DLD1 (cell line): ENCODE results near the gene ADK.
"Not testable (repeated sequence)": the region's sequence is repeated elsewhere in the genome, so short reads cannot be mapped to it uniquely, and the experiment has no call there.

Source experiments
- in situ Hi-C: cut with HindIII; loops from 2 replicates; pipeline ENCODE4 v1.10.0; 2017; ENCODE audit warnings: low sequenced_read_pairs

The ADK gene

GRCh38 chr10:74150990-74151878 lies at the start of gene ADK:
Gene ADK (plus strand): TSS chr10:74151221. CDS start chr10:74151279, 58 bp downstream.
- in situ Hi-C loops: no loop called here

DNA sequence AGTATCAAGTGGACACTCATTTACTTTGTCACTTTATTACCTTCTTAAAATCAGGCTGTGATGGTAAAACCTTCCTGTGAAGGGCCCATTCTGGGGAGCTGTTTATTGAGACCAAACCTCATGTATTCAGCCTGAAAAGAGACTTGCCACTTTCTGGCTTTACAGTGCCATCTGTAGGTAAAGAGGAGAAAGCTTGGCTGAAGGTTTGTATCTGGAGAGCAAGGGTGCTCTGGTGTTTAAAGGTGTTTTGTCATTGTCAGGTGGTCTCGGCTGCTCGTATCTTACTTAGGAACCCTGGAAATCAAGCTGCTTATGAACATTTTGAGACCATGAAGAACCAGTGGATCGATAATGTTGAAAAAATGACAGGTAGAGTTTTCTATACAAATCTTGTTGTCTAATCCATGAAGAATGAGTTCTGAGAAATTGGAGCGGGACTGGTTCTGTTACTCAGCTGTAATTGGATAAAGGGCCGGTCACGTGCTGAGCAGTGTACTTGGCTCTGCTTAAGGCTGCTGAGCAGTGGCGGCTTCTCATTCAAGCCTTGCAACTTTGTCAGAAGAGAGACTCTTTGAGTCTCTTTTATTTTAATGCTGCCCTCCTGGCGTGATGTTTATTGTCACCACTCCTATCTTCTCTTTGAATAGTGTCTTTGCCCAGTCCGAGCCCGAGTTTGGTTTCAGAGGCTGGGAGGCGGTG lies 47.3 kb upstream of the ADK start:
- in situ Hi-C loops: loop anchor here (10.0 to 25.0 kb wide), 2 partner anchors 89 to 216 kb away; no protein-coding TSS in a partner anchor

DNA sequence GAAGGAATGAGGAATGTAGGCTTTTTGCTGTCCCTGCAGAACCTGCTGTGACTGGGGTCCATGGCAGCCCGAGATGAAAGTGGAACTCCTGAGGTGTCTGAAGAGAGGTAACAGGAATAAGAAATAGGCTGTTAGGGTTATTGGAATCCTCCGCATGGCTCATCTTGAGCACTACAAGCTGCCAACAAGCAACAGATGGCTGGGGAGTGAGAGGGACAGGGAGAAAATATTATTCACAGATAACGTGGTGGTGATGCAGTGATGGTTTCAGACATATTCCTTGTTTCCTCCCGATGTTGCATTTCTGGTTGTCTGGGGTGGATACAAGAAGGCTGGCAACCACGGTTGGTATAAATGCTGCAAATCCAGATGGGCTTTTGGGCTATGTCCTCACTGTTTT lies 46.5 kb upstream of the ADK start:
- in situ Hi-C loops: loop anchor here (10.0 to 25.0 kb wide), 2 partner anchors 90 to 217 kb away; no protein-coding TSS in a partner anchor

- in situ Hi-C loops: loop anchor here (10.0 to 25.0 kb wide), 2 partner anchors 90 to 218 kb away; no protein-coding TSS in a partner anchor
Measured at GRCh38 chr10:74104996-74105395, 46.0 kb upstream of the ADK start.

- in situ Hi-C loops: loop anchor here (10.0 to 25.0 kb wide), 2 partner anchors 93 to 220 kb away; no protein-coding TSS in a partner anchor
Measured at GRCh38 chr10:74107391-74107790, 43.6 kb upstream of the ADK start.

GRCh38 chr10:74109452-74109851 lies 41.6 kb upstream of the ADK start:
- in situ Hi-C loops: loop anchor here (10.0 to 25.0 kb wide), 2 partner anchors 95 to 222 kb away; no protein-coding TSS in a partner anchor

DNA sequence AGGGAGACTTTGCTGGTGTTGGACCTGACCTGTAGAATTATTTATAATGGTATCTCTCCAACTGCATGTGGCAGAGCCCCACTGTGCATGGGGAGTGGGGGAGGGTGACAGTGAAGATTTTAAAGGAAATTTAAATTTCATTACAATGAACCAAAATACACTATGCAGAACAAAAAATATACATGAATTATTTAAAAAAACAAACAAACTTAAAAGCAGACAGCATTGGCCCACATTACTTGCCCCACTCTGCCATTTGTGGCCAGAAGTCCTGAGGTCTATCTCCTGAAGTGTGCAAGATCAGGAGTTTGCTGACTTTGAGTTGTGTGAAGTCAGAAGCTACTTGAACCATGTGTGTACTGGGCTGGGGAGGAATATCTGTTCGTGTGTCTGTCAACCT lies 40.9 kb upstream of the ADK start:
- in situ Hi-C loops: loop anchor here (25.0 kb wide), 1 partner anchor 223 kb away; no protein-coding TSS in a partner anchor

DNA sequence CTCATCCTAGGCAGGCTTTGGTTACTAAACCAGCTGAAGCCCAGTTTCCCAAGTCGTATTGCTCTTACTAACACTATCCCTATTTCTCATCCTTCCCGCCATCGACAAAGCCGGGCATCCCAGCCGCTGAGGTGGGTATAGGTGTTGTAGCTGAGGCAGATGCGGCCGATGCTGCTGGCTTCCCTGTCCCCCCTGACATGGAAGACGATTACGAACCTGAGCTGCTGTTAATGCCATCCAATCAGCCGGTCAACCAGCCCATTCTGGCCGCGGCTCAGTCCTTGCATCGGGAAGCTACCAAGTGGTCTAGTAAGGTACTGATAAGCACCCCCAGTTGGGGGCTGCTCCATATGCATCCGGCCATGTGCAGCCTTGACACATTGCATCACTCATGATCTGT lies 39.2 kb upstream of the ADK start:
- in situ Hi-C loops: loop anchor here (25.0 kb wide), 1 partner anchor 224 kb away; no protein-coding TSS in a partner anchor

DNA sequence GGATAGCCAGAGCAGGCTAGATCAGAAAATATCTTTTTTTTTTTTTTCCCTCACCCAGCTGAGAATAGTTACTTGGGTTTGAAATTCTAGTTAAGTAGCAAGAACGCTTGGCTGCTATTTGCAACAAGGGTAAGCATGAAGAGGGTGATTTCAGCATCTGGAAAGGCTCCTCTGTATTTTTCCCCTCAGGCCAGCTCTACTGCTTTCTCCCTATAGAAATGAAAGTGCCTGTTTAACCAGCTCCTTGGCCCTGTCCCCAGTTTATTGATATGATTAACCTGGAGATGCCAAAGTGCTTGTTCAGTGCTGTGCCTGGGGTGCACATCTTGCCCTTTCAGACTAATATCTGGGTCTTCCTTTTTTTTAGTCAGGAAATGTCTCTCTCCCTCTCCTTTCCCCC lies 37.5 kb upstream of the ADK start:
- in situ Hi-C loops: loop anchor here (25.0 kb wide), 1 partner anchor 226 kb away; no protein-coding TSS in a partner anchor

- in situ Hi-C loops: loop anchor here (25.0 kb wide), 1 partner anchor 227 kb away; no protein-coding TSS in a partner anchor
Measured at GRCh38 chr10:74114041-74114448, 37.0 kb upstream of the ADK start.

- in situ Hi-C loops: loop anchor here (25.0 kb wide), 1 partner anchor 230 kb away; no protein-coding TSS in a partner anchor
Measured at GRCh38 chr10:74117738-74118137, 33.3 kb upstream of the ADK start.

DNA sequence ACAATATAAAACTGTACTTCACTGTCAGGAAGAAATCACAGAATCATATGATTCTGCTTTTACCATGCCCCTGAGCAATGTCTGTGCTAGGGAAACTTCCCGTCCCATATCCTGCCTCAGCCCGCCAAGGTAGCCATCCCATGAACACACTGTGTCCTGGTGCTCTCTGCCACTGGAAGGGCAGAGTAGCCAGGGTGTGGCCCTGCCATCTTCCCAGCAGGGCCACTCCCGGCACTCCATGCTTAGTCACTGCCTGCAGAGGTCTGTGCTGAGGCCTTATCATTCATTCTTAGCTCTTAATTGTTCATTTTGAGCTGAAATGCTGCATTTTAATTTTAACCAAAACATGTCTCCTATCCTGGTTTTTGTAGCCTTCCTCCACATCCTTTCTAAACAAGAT lies 32.2 kb upstream of the ADK start:
- in situ Hi-C loops: loop anchor here (25.0 kb wide), 1 partner anchor 232 kb away; no protein-coding TSS in a partner anchor

DNA sequence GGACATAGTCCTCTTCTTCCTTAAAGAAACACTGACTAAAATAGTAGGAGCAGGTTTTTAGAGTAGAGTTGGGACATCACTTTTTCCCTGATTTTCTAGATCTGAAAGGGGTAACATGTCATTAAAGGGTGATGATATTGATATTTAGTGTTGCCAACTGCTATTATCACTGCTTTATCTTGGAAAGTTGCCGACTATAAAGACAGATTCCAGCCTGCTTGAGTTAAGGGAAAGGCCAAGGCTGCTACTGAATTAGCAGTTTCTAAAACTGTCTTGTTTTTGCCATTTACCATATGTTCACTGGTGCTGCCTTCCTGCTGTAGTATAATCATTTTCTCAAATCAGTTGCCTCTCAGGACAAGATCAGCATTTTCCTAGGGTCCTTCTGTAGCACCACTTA lies 30.1 kb upstream of the ADK start:
- in situ Hi-C loops: loop anchor here (25.0 kb wide), 1 partner anchor 234 kb away; no protein-coding TSS in a partner anchor

GRCh38 chr10:74121368-74121767 lies 29.7 kb upstream of the ADK start:
- in situ Hi-C loops: loop anchor here (25.0 kb wide), 1 partner anchor 234 kb away; no protein-coding TSS in a partner anchor

GRCh38 chr10:74122060-74122459 lies 29.0 kb upstream of the ADK start:
- in situ Hi-C loops: loop anchor here (25.0 kb wide), 1 partner anchor 235 kb away; no protein-coding TSS in a partner anchor

- in situ Hi-C loops: loop anchor here (25.0 kb wide), 1 partner anchor 236 kb away; no protein-coding TSS in a partner anchor
Measured at GRCh38 chr10:74123081-74123480, 27.9 kb upstream of the ADK start.

- in situ Hi-C loops: no loop called here
Measured at GRCh38 chr10:74133923-74134820, 16.8 kb upstream of the ADK start.

DNA sequence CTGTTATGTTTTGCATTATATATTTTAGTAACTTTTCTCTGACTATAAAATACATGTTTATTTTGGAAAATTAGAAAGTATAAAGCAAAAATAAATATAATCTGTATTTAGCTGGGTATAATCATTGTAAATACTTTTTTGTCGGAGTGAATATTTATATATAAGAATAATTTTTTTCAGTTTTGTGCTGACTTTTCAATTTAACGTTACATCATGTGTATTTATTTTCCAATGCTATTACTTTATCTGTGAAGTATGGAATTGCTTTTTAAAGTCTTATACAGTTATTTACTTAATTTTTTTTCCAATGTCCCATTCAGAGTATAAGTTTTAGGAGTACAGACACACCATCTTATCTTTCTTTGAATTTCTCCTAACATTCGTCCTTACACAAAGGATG lies 15.6 kb upstream of the ADK start:
- in situ Hi-C loops: no loop called here

GRCh38 chr10:74137992-74138391 lies 13.0 kb upstream of the ADK start:
- in situ Hi-C loops: no loop called here

GRCh38 chr10:74138596-74138995 lies 12.4 kb upstream of the ADK start:
- in situ Hi-C loops: not testable (repeated sequence)
